Keratinocyte (primary cell): ENCODE data around the gene AQP7. TPM values are rescaled to one million over a fixed set of nuclear protein-coding genes. Genes with fewer than 3 reads are reported as not detected.
"Not testable (repeated sequence)": the region's sequence is repeated elsewhere in the genome, so short reads cannot be mapped to it uniquely, and the experiment has no call there.

ENCODE experiments used
- DNase-seq: peaks from one replicate; pipeline ENCODE4 v3.0.0-alpha.2; 2011; ENCODE audit warnings: low read depth, missing footprints, low spot score
- FAIRE-seq: peaks from 2 replicates; lab custom pipeline; 2011; peaks lifted over from hg19 to GRCh38; lab: Jason Lieb, UNC
- H2AFZ ChIP-seq: 2 replicates; pipeline ENCODE4 v1.6.0; 2012; ENCODE audit warnings: low read length, control low read depth, inconsistent platforms; ENCODE audit not compliant: control insufficient read depth
- H3K27ac ChIP-seq: 2 replicates; pipeline ENCODE4 v1.5.1; 2011; ENCODE audit warnings: low read length; ENCODE audit not compliant: control insufficient read depth, insufficient read depth
- H3K27me3 ChIP-seq: 3 replicates; pipeline ENCODE4 v1.6.0; 2011; ENCODE audit warnings: low read length; ENCODE audit not compliant: control insufficient read depth, insufficient read depth; ENCODE audit errors: extremely low read depth
- H3K36me3 ChIP-seq, 2 experiments: 2 replicates in 1 of 2; 3 replicates in 1 of 2; pipeline ENCODE4 v1.5.1; 2011; ENCODE audit warnings: low read length in 2 of 2, mild to moderate bottlenecking in 1 of 2; ENCODE audit not compliant: control insufficient read depth in 2 of 2, insufficient read depth in 2 of 2; ENCODE audit errors: extremely low read depth in 1 of 2
- H3K4me1 ChIP-seq: 3 replicates; pipeline ENCODE4 v1.5.1; 2011; ENCODE audit warnings: low read length; ENCODE audit not compliant: control insufficient read depth, insufficient read depth; ENCODE audit errors: extremely low read depth
- H3K4me2 ChIP-seq: 3 replicates; pipeline ENCODE4 v1.6.0; 2011; ENCODE audit warnings: low read depth, low read length; ENCODE audit not compliant: control insufficient read depth, insufficient read depth; ENCODE audit errors: extremely low read depth
- H3K4me3 ChIP-seq, 3 experiments: fragments of 200-600 bp in 1 of 3; sonication (generic) in 1 of 3; 2 replicates in 2 of 3; 3 replicates in 1 of 3; pipeline ENCODE4 v1.5.1; 2011 to 2016; ENCODE audit warnings: low read length in 3 of 3, mild to moderate bottlenecking in 3 of 3, control low read depth in 2 of 3, inconsistent platforms in 1 of 3, low read depth in 1 of 3, mixed read lengths in 1 of 3, mixed run types in 1 of 3, moderate library complexity in 1 of 3; ENCODE audit not compliant: control insufficient read depth in 2 of 3, insufficient read depth in 2 of 3; ENCODE audit errors: extremely low read depth in 1 of 3
- H3K79me2 ChIP-seq: 2 replicates; pipeline ENCODE4 v1.6.0; 2012; ENCODE audit warnings: low read length; ENCODE audit not compliant: control insufficient read depth, insufficient read depth
- H3K9ac ChIP-seq: 3 replicates; pipeline ENCODE4 v1.6.0; 2011; ENCODE audit warnings: low read length; ENCODE audit not compliant: control insufficient read depth, insufficient read depth; ENCODE audit errors: extremely low read depth
- H3K9me1 ChIP-seq: 3 replicates; pipeline ENCODE4 v1.6.0; 2011; ENCODE audit warnings: low read length; ENCODE audit not compliant: control insufficient read depth, insufficient read depth; ENCODE audit errors: extremely low read depth
- H3K9me3 ChIP-seq: 2 replicates; pipeline ENCODE4 v1.5.1; 2012; ENCODE audit warnings: low read depth, low read length; ENCODE audit not compliant: control insufficient read depth
- H4K20me1 ChIP-seq: 3 replicates; pipeline ENCODE4 v1.6.0; 2011; ENCODE audit warnings: low read length; ENCODE audit not compliant: control insufficient read depth, insufficient read depth; ENCODE audit errors: extremely low read depth
- dilution Hi-C: fragments of 300-500 bp; cut with MboI; formaldehyde crosslinking; loops from one replicate; pipeline ENCODE4 v1.7.0; 2020; ENCODE audit warnings: low sequenced_read_pairs; ENCODE audit not compliant: extremely low pct_ligation_motif_present
- polyA plus RNA-seq, 5 experiments: library from polyadenylated mRNA; depleted of rRNA in 3 of 5; stranded (reverse) in 3 of 5; stranded (forward) in 1 of 5; unstranded in 1 of 5; fragments of >200 nt; gene quantifications; 1 replicate in 1 of 5; 2 replicates in 3 of 5; 3 replicates in 1 of 5; pipeline versions ENCODE4 v1.2.1 to v1.2.3, GENCODE V29; 2011 to 2012; ENCODE audit warnings: missing spikeins in 2 of 5, low read depth in 1 of 5, low replicate concordance in 1 of 5

AQP7 gene
- polyA plus RNA-seq, 1 donor (not counting 4 experiments of a cell fraction or from before 2014, with no cell fraction given): not detected

DNA sequence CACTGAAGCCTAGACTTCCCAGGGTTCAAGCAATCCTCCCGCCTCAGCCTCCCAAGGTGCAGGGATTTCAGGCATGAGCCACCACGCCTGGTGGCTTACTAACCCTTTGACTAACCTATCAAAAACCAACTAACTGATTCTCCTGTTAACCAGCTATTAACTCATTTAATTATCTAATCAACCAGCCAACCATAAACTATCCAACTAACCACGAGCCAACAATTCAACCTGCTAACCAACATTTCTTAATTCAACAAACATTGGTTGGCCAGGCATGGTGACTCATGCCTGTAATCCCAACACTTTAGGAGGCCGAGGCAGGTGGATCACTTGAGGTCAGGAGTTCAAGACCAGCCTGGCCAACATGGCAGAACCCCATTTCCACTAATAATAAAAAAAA is 3.3 kb downstream of the AQP7 start:
- H3K27me3 ChIP-seq, H3K9me3 ChIP-seq, H4K20me1 ChIP-seq, H3K4me2 ChIP-seq, H3K4me3 ChIP-seq, H3K4me1 ChIP-seq, H3K36me3 ChIP-seq, H3K27ac ChIP-seq, H2AFZ ChIP-seq, DNase-seq, H3K79me2 ChIP-seq, H3K9me1 ChIP-seq, dilution Hi-C loops, FAIRE-seq, H3K9ac ChIP-seq: not testable (repeated sequence)

DNA sequence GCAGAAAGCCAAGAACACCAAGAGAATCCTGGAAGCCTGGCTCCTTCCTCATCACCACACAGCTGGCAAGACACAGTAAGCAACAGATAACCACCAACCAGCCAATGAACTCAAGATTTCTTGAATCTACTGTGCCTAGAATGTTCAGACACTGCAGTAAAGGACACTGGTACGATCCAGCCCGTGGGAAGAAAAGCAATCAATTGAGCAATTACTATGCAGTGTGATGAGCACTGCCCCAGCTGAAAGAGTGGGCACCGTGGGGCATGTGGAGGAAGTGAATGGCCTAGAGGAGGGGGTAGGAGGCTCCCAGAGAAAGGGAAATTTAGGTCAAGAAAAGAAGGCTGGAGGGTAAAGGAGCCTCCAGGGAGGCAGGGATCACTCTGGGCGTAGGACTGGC is 4.6 kb downstream of the AQP7 start:
- H3K27me3 ChIP-seq, H3K79me2 ChIP-seq, dilution Hi-C loops, H2AFZ ChIP-seq, H3K4me3 ChIP-seq, H3K4me1 ChIP-seq, H3K9ac ChIP-seq, H3K36me3 ChIP-seq, H3K9me1 ChIP-seq, H4K20me1 ChIP-seq, H3K9me3 ChIP-seq, H3K27ac ChIP-seq, H3K4me2 ChIP-seq, DNase-seq, FAIRE-seq: not testable (repeated sequence)

DNA sequence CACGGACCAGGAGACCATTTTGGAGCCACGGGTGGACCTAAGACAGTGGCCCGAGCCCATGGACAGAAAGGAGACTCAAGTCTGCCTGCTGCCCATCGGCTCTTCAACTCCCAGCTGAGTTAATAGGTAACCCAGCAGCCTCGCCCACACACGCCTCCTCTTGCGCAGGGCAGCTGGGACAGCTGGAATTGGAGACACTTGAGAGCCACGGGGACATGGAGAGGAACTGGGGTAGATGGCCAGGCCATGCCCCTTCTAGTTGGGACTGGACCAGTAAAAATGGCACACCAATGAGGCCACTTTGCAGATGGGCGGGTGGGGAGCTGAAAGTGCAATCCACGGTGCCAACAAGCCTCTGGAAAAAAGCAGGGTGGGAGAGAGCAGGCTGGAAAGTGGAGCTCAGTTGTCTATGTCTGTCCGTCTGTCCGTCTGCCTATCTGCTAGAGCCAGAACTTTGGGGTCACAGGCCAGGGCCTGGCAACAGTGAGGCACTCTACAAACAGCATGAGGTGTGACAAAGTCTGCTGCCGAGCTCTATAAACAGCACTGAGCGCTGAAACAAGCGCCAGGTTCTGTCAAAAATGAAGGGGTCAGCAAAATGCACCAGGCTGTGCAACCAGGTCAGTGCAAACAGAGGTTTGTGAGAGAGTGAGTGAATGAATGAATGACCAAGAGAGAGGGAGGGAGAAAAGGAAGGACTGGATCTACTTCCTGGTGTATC is 7.0 kb downstream of the AQP7 start:
- DNase-seq, H3K4me1 ChIP-seq, H3K79me2 ChIP-seq, H3K4me2 ChIP-seq, H3K9me3 ChIP-seq, H4K20me1 ChIP-seq, H3K27ac ChIP-seq, H3K27me3 ChIP-seq, dilution Hi-C loops, H3K4me3 ChIP-seq, H3K9ac ChIP-seq, H3K36me3 ChIP-seq, H2AFZ ChIP-seq, FAIRE-seq, H3K9me1 ChIP-seq: not testable (repeated sequence)

DNA sequence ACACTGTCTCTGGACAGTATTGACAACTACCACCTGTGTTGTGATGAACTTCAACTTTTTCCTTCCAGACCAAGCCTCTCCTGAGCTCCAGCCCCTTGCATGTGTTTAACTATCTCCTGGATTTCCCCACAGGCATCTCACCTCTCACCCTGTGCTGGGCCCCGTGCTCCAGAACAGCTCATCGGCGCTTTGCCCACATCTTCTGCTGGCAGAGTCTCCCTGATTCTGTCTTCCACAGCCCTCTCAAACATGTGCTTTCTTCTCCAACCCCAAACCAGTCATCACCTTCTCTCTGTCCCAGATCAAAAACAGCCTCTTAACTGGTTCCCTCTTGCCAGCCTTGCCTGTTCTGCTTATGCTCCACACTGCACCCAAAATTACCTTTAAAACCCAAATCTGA is 8.4 kb downstream of the AQP7 start:
- H3K27me3 ChIP-seq, H4K20me1 ChIP-seq, H3K4me3 ChIP-seq, FAIRE-seq, H2AFZ ChIP-seq, H3K4me1 ChIP-seq, H3K79me2 ChIP-seq, H3K9me3 ChIP-seq, DNase-seq, H3K9me1 ChIP-seq, dilution Hi-C loops, H3K27ac ChIP-seq, H3K4me2 ChIP-seq, H3K9ac ChIP-seq, H3K36me3 ChIP-seq: not testable (repeated sequence)
